Liver (tissue), 3 donors: ENCODE data around the gene IPPK.

Source experiments
- CTCF ChIP-seq: fragments of 150-350 bp; IDR thresholded peaks from 2 replicates; pipeline ENCODE4 v1.5.1; 2017; ENCODE audit warnings: improper control_type of control experiment, low read depth, low read length; ENCODE audit not compliant: missing input control
- NR2F2 ChIP-seq: IDR thresholded peaks from 2 replicates; pipeline ENCODE4 v1.6.1; 2016; ENCODE audit warnings: antibody characterized with exemption
- RAD21 ChIP-seq, 2 donors: IDR thresholded peaks; 2 replicates each; pipeline ENCODE4 v1.6.1; 2016; ENCODE audit warnings: antibody characterized with exemption in 2 of 2, mild to moderate bottlenecking in 2 of 2
- REST ChIP-seq: IDR thresholded peaks from 2 replicates; pipeline ENCODE4 v1.6.1; 2016; ENCODE audit warnings: antibody characterized with exemption, mild to moderate bottlenecking
- RXRA ChIP-seq, 2 donors: IDR thresholded peaks; 2 replicates each; pipeline ENCODE4 v1.6.1; 2017 to 2018; ENCODE audit warnings: antibody characterized with exemption in 2 of 2, mild to moderate bottlenecking in 1 of 2
- SP1 ChIP-seq: IDR thresholded peaks from 2 replicates; pipeline ENCODE4 v1.6.1; 2018; ENCODE audit warnings: antibody characterized with exemption, mild to moderate bottlenecking
- TAF1 ChIP-seq: conservative IDR thresholded peaks from 2 replicates; pipeline ENCODE4 v1.6.1; 2016; ENCODE audit warnings: antibody characterized with exemption, mild to moderate bottlenecking
- YY1 ChIP-seq: IDR thresholded peaks from 2 replicates; pipeline ENCODE4 v1.6.1; 2016; ENCODE audit warnings: antibody characterized with exemption, mild to moderate bottlenecking
- TF ChIP-seq, protein P1 (sequence below): IDR thresholded peaks from 2 replicates; pipeline ENCODE4 v1.6.1; 2016; ENCODE audit warnings: antibody characterized with exemption
- TF ChIP-seq, protein P2 (sequence below): IDR thresholded peaks from 2 replicates; pipeline ENCODE4 v1.6.1; 2016; ENCODE audit warnings: antibody characterized with exemption
- donor health status: healthy.
- donor health status: healthy.

- TF ChIP-seq CTCF (no peak), TAF1 (no peak), SP1 (no peak), NR2F2 (no peak), REST (no peak), RXRA (IDR thresholded peaks at IDR 0.05) (no peak), RAD21 (IDR thresholded peaks at IDR 0.05) (no peak), YY1 (no peak)
- TF ChIP-seq, protein P1, sequence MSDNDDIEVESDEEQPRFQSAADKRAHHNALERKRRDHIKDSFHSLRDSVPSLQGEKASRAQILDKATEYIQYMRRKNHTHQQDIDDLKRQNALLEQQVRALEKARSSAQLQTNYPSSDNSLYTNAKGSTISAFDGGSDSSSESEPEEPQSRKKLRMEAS: no peak
- TF ChIP-seq, protein P2, sequence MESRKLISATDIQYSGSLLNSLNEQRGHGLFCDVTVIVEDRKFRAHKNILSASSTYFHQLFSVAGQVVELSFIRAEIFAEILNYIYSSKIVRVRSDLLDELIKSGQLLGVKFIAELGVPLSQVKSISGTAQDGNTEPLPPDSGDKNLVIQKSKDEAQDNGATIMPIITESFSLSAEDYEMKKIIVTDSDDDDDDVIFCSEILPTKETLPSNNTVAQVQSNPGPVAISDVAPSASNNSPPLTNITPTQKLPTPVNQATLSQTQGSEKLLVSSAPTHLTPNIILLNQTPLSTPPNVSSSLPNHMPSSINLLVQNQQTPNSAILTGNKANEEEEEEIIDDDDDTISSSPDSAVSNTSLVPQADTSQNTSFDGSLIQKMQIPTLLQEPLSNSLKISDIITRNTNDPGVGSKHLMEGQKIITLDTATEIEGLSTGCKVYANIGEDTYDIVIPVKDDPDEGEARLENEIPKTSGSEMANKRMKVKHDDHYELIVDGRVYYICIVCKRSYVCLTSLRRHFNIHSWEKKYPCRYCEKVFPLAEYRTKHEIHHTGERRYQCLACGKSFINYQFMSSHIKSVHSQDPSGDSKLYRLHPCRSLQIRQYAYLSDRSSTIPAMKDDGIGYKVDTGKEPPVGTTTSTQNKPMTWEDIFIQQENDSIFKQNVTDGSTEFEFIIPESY: no peak
These were observed 64.7 kb downstream of the IPPK start for GRCh38 chr9:92605224-92605623.
